Measurements from ENCODE around the gene HTD2.
"Not testable (repeated sequence)": the region's sequence is repeated elsewhere in the genome, so short reads cannot be mapped to it uniquely, and the experiment has no call there.

Gene HTD2

DNA sequence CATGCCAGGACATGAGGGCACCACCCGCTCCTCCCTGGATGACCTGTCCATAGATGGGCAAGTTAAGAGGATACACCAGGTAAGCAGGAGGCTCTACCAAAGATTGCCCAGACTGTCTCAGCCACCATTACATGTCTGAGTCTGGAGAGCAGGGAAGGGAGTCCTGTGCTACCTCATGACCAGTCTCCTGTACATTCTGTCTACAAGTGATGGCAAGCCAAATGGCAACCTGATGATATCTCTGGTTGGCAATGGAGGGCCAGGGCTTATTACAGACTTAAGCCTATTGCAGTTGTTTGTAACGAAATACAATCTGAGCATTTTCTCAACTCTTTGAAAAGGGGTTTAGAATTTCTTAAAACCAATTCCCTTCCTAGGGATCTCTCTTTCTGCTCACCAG lies 37.0 kb upstream of the HTD2 start:
- no peak overlapping the region for H3K4me3 ChIP-seq (replicated peaks in 1 of 2; ENCODE audit: low read depth in 2 of 2, low read length in 2 of 2)
- TF ChIP-seq, protein P1, sequence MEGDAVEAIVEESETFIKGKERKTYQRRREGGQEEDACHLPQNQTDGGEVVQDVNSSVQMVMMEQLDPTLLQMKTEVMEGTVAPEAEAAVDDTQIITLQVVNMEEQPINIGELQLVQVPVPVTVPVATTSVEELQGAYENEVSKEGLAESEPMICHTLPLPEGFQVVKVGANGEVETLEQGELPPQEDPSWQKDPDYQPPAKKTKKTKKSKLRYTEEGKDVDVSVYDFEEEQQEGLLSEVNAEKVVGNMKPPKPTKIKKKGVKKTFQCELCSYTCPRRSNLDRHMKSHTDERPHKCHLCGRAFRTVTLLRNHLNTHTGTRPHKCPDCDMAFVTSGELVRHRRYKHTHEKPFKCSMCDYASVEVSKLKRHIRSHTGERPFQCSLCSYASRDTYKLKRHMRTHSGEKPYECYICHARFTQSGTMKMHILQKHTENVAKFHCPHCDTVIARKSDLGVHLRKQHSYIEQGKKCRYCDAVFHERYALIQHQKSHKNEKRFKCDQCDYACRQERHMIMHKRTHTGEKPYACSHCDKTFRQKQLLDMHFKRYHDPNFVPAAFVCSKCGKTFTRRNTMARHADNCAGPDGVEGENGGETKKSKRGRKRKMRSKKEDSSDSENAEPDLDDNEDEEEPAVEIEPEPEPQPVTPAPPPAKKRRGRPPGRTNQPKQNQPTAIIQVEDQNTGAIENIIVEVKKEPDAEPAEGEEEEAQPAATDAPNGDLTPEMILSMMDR (IDR thresholded peaks at IDR 0.05; ENCODE audit: low read depth, low read length) = no peak
- DNase-seq (ENCODE audit: low read depth in 2 of 2) = no peak

DNA sequence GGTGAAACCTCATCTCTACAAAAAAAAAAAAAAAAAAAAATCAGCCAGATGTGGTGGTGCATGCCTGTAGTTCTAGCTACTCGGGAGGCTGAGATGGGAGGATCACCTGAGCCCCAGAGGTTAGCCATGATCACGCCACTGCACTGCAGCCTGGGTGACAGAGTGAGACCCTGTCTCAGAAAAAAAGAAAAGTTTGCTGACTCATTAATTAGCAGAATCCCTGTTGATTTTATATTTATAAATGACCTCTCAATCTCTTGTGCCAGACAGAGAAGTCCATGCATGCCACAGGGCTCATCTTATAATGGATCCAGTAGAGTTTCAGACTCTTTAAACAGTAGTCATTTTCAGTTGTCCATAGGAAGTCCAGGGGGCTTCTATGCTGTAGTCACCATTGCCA lies 35.8 kb upstream of the HTD2 start:
- H3K4me3 ChIP-seq (replicated peaks in 1 of 2; ENCODE audit: low read depth in 2 of 2, low read length in 2 of 2) = no peak overlapping the region
- TF ChIP-seq, protein P1 (IDR thresholded peaks at IDR 0.05; ENCODE audit: low read depth, low read length) = no peak
- DNase-seq (ENCODE audit: low read depth in 2 of 2) = no peak

DNA sequence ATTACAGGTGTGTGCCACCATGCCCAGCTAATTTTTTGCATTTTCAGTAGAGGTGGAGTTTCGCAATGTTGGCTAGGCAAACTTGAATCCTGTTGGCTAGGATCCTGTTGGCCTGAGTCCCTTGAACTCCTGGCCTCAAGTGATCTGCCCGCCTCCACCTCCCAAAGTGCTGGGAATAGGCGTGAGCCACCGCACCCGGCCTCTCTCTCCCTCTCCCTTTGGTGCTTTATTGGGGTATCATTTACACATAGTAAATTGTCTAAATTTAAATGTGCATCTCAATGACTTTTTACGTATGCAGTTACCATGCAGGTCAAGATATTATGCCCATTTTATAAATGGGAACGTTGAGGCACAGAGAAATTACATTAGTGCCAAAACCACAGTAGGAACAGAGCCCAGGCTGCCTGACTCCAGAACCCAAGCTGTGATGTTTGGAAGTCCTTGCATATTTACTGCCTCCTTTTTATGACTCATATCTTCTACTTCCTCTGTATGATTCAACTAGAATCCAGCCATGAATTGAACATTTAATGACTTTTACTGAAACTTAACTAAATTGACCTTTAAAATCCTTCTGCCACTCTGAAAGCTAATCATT lies 34.3 kb upstream of the HTD2 start:
- H3K4me3 ChIP-seq (replicated peaks in 1 of 2; ENCODE audit: low read depth in 2 of 2, low read length in 2 of 2) = no peak overlapping the region
- peak; percentile 92 for DNase-seq (ENCODE audit: low read depth in 2 of 2)
- TF ChIP-seq, protein P1 (IDR thresholded peaks at IDR 0.05; ENCODE audit: low read depth, low read length) = no peak

DNA sequence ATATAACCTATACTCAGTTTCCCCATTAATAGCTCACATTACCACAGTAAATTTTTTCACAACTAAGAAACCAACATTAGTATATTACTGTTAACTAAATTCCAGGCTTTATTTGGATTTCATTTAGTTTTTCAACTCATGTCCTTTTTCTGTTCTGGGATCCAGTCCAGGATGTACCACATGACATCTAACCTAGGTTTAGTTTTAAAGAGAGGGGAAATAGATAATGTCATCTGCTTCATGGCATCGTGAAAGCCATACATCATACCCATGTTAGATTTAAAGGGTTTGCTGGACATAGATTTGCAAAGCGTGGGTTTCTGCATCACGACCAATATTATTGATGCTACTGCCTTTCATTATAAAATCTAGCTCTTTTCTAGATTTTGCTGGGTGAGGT lies 33.4 kb upstream of the HTD2 start:
- H3K4me3 ChIP-seq (replicated peaks in 1 of 2; ENCODE audit: low read depth in 2 of 2, low read length in 2 of 2) = no peak overlapping the region
- peak; percentile 31 to 35 for DNase-seq (ENCODE audit: low read depth in 2 of 2)
- TF ChIP-seq, protein P1 (IDR thresholded peaks at IDR 0.05; ENCODE audit: low read depth, low read length) = no peak

DNA sequence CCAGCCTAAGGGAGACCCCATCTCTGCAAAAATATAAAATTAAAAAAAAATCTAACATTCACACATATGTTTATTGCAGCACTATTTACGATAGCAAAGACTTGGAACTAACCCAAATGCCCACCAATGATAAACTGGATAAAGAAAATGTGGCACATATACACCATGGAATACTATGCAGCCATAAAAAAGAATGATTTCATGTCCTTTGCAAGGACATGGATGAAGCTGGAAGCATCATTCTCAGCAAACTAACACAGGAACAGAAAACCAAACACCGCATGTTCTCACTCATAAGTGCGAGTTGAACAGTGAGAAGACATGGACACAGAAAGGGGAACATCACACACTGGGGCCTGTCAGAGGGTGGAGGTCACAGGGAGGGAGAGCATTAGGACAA lies 33.0 kb upstream of the HTD2 start:
- not testable (repeated sequence) for DNase-seq (ENCODE audit: low read depth in 2 of 2); H3K4me3 ChIP-seq (replicated peaks in 1 of 2; ENCODE audit: low read depth in 2 of 2, low read length in 2 of 2)

DNA sequence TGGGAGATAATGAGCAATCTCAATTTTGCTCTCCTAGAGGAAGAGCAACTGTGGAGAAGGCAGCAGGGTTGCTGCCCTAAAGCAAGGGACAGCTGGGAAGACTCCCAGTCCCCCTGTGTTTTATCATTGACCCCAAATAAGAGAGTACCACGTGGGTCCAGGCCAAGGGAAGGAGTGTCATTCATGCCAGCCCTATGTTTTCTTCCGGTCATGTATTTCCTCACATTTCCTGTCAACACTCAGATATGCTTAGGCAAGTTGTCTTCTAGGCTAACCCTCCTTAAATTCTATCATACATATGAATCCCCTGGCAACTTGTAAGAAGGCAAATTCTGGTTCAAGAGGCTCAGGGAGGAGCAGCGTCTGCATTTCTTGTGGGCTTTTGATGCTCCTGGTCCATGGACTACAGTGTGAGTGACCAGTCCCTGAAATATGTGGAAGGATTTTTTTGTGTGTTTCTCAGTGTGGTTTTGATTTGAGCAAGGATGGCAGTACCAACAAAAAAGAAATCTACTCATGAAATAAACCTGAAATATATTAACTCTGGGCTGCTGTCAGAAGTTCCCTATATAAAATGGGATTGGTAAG lies 32.2 kb upstream of the HTD2 start:
- no peak overlapping the region for H3K4me3 ChIP-seq (replicated peaks in 1 of 2; ENCODE audit: low read depth in 2 of 2, low read length in 2 of 2)
- peak; percentile 24 to 64 for DNase-seq (ENCODE audit: low read depth in 2 of 2)
- TF ChIP-seq, protein P1 (IDR thresholded peaks at IDR 0.05; ENCODE audit: low read depth, low read length) = no peak

DNA sequence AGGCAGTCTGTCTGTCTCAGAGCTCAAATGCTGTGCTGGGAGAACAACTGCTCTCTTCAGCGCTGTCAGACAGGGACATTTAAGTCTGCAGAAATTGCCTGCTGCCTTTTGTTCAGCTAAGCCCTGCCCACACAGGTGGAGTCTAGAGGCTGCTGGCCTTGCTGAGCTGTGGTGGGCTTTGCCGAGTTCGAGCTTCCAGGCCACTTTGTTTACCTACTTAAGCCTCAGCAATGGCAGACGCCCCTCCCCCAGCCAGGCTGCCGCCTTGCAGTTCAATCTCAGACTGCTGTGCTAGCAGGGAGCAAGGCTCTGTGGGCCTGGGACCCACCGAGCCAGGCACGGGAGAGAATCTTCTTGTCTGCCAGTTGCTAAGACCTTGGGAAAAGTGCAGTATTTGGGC lies 25.3 kb upstream of the HTD2 start:
- H3K4me3 ChIP-seq (replicated peaks in 1 of 2; ENCODE audit: low read depth in 2 of 2, low read length in 2 of 2) = no peak overlapping the region
- no peak for DNase-seq (ENCODE audit: low read depth in 2 of 2)
- TF ChIP-seq, protein P1 (IDR thresholded peaks at IDR 0.05; ENCODE audit: low read depth, low read length) = no peak

Data from cardiac fibroblast (primary cell).